NCI-H1105 treated with DMSO at 0.1 percent for 48 hours (cell line): ENCODE results near the gene PRKAG2.
"Not testable (repeated sequence)": the region's sequence is repeated elsewhere in the genome, so short reads cannot be mapped to it uniquely, and the experiment has no call there.

Experiments
- DNase-seq: peaks from one replicate; lab custom pipeline; 2025; lab: John Stamatoyannopoulos, UW

The PRKAG2 gene

DNA sequence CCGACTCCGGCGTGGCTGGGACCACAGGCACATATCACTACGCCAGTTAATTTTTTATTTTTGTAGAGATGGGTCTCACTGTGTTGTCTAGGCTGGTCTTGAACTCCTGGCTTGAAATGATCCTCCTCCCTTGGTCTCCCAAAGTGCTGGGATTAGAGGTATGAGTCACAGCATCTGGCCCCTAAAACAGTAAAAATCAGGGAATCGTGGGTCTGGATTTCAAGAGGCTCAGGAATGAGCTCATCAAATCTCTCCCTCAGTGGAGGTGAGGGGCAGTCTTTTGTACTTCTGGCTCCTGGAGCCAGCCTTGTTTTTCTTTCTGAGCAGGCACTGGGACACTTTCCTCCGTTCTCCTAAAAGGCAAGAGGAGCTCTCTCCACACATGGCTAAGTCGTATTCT lies 325.1 kb downstream of the PRKAG2 start:
- DNase-seq = no peak

- peak; percentile 23 for DNase-seq
Measured at GRCh38 chr7:151550656-151551286, 326.1 kb downstream of the PRKAG2 start.

DNA sequence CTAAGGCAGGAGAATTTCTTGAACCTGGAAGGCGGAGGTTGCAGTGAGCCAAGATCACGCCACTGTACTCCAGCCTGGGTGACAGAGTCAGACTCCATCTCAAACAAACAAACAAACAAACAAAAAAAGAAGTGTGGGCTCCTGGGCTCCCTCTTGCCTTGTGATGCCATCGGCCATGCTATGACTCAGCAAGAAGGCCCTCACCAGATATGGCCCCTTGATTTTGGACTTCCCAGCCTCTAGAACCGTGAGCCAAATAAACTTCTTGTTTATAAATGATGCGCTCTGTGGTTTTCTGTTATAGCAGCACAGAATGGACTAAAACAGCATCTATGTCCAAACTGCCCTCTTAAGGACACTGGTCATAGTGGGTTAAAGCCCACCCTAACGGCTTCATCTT lies 327.3 kb downstream of the PRKAG2 start:
- DNase-seq = no peak

DNA sequence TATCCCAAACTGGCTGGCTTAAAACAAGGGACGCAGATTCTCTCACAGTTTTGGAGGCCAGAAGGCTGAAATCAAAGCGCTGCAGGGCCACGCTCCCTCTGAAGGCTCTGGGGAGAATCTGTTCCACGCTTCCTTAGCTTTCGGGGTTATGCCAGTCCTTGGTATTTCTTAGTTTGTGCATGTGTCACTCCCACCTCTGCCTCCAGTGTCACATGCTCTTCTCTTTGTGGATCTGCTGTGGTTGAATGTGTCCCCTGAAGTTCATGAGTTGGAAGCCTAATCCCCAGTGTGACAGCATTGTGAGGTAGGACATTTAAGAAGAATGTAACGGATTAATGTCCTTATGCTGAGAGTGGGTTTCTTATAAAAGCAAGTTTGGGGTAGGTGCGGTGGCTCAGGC lies 327.8 kb downstream of the PRKAG2 start:
- DNase-seq = no peak

DNA sequence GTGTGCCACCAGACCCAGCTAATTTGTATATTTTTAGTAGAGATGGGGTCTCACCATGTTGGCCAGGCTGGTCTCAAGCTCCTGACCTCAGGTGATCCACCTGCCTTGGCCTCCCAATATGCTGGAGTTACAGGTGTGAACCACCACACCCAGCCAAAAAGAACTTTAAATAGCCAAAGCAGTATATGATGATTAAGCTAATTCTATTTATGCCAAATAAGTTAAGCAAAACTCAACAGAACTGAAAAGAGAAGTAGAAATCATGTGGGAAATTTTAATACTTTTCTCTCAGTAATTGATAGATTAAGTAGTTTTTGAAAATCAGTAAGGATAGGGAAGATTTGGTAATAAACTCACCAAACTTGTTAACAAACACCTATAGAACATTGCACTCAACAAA lies 332.7 kb downstream of the PRKAG2 start:
- no peak for DNase-seq

DNA sequence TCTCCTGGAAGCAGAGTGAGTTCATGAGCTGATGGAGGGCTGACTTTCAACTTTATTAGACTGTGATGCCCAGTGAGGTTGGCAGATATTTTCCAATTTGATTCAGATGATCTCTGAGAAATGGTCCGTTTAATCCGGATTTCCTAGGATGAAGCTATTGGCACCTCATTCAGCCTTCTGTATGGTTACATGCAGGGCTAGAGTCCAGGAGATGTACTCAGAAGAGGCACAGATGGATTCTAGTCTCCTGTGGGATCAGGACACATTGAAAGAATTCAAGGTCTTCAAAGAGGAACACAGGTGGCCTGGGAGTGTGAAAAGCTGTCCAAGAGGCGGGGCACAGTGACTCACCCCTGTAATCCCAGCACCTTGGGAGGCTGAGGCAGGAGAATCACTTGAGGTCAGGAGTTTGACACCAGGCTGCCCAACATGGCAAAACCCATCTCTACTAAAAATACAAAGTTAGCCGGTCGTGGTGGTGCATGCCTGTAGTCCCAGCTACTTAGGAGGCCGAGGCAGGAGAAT lies 334.2 kb downstream of the PRKAG2 start:
- no peak for DNase-seq

GRCh38 chr7:151541709-151542499 lies 335.0 kb downstream of the PRKAG2 start:
- DNase-seq = no peak

GRCh38 chr7:151540146-151540545 lies 336.8 kb downstream of the PRKAG2 start:
- no peak for DNase-seq

- no peak for DNase-seq
Measured at GRCh38 chr7:151539088-151539671, 337.7 kb downstream of the PRKAG2 start.

GRCh38 chr7:151537818-151538561 lies 338.9 kb downstream of the PRKAG2 start:
- DNase-seq = no peak

GRCh38 chr7:151536178-151536577 lies 340.7 kb downstream of the PRKAG2 start:
- DNase-seq = not testable (repeated sequence)

DNA sequence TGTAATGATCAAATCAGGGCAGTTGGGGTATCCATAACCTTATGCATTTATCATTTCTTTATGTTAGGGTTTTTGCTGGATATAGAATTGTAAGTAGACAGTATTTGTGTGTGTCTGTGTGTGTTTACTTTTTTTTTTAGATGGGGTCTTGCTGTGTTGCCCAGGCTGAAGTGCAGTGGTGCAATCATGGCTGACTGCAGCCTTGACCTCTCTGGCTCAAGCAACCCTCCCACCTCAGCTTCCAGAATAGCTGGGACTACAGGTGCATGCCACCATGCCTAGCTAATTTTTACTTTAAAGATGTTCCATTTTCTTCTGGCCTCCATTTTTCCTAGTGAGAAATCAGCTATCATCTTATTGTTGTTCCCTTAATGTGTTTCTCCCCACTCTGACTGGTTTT lies 347.1 kb downstream of the PRKAG2 start:
- no peak for DNase-seq

DNA sequence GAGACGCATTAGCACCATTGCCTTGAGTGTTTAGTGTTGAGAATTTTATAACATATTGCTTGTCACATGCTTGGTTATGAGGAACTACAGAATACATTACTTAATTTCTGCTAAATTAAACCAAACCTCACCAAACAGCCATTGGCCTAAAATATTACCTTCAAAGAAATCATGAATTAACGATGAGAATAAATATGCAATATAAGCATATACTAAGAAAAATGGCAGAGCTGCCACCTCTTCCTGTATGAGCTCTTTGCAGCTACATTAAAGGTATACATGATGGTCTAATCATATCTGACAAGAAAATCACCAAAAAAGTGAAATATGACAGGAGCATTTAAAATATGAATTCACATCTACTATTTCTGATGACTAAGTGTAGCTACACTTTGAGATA lies 352.1 kb downstream of the PRKAG2 start:
- no peak for DNase-seq

- no peak for DNase-seq
Measured at GRCh38 chr7:151524331-151524730, 352.6 kb downstream of the PRKAG2 start.

- peak; percentile 55 for DNase-seq
Measured at GRCh38 chr7:151520419-151521261, 356.3 kb downstream of the PRKAG2 start.

GRCh38 chr7:151519765-151520418 lies 357.0 kb downstream of the PRKAG2 start, which contains the start of gene RHEB:
Gene RHEB (minus strand): TSS chr7:151519895. CDS start chr7:151519511, 384 bp downstream.
- DNase-seq = peak; percentile 97

DNA sequence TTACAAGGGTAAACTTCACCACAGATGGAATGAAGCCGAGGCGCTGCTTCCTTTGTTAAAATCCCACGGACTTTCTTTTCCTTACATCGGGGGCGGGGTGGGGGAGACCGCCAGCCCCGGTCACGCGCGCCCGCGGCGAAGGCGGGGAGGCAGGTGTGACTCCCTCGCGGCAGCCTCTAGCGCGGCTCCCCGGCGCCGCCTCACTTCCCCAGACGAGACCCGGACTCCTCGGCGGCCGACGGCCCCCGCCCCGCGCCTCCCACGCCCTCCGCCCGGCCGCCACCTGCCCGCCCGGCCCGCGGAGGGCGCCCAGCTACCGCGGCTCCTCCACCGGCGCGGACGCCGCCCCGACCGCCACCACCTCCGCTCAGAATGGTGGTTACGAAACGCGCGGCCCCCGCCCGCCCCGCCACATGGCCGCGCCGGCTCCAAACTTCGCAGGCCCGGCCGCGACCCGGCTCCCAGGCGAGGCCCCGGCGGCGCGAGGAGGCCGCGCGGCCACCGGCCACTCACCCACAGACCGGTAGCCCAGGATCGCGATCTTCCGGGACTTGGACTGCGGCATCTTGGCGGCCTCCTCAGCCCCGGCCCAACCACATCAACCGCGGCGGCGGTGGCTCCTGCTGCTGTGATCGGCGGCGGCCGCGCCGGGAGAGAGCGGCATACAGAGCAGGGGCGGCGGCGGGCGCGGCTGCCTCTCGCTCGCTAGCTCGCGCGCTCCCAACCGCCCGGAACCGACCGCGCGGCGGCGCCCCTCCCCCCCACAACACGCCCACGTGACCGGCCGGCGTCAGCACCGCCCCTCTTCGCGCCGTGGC lies 357.8 kb downstream of the PRKAG2 start:
- peak; percentile 14 for DNase-seq

GRCh38 chr7:151518105-151518946 lies 358.6 kb downstream of the PRKAG2 start:
- DNase-seq = no peak

GRCh38 chr7:151517601-151518104 lies 359.3 kb downstream of the PRKAG2 start:
- DNase-seq = peak; percentile 14
